ENCODE measurements around the gene FAM118B.

FAM118B gene

GRCh38 chr11:126186025-126186698 is 25.4 kb upstream of the FAM118B start:
- Histone ChIP-seq H3K4me1 (no peaks in the 10 kb centered on the region), H3K4me3 (ENCODE audit: low read depth, low read length) (no peak overlapping the region), H3K9ac (no peak overlapping the region), H3K79me2 (no peaks in the 10 kb centered on the region), H3K27ac (no peak overlapping the region), H3K9me3 (ENCODE audit: control insufficient read depth, low read length) (no peaks in the 10 kb centered on the region), H3K4me2 (ENCODE audit: low read length) (no peak overlapping the region), H3K36me3 (ENCODE audit: control insufficient read depth, insufficient read depth, low read length) (no peaks in the 10 kb centered on the region), H3K27me3 (ENCODE audit: control insufficient read depth, insufficient read depth, low read length) (no peaks in the 10 kb centered on the region), H2AFZ (no peak overlapping the region)
- TF ChIP-seq CTCF (IDR thresholded peaks at IDR 0.05) = no peak

GRCh38 chr11:126186708-126187529 is 24.7 kb upstream of the FAM118B start:
- no peak overlapping the region for H3K4me3 ChIP-seq (ENCODE audit: low read depth, low read length)
- no peaks in the 10 kb centered on the region for H3K36me3 ChIP-seq (ENCODE audit: control insufficient read depth, insufficient read depth, low read length)
- no peaks in the 10 kb centered on the region for H3K79me2 ChIP-seq
- TF ChIP-seq CTCF (IDR thresholded peaks at IDR 0.05) = no peak
- H2AFZ ChIP-seq = no peak overlapping the region
- no peak overlapping the region for H3K9ac ChIP-seq
- no peaks in the 10 kb centered on the region for H3K9me3 ChIP-seq (ENCODE audit: control insufficient read depth, low read length)
- H3K4me1 ChIP-seq = no peaks in the 10 kb centered on the region
- H3K4me2 ChIP-seq (ENCODE audit: low read length) = no peak overlapping the region
- H3K27ac ChIP-seq = no peak overlapping the region
- no peaks in the 10 kb centered on the region for H3K27me3 ChIP-seq (ENCODE audit: control insufficient read depth, insufficient read depth, low read length)

- no peak overlapping the region for H3K27ac ChIP-seq
Measured at GRCh38 chr11:126188332-126189108, 23.1 kb upstream of the FAM118B start.

More at GRCh38 chr11:126188332-126189108, 23.1 kb upstream of the FAM118B start:
- no peak overlapping the region for H3K4me3 ChIP-seq (ENCODE audit: low read depth, low read length)
- no peaks in the 10 kb centered on the region for H3K27me3 ChIP-seq (ENCODE audit: control insufficient read depth, insufficient read depth, low read length)
- H3K9ac ChIP-seq = no peak overlapping the region
- H3K4me2 ChIP-seq (ENCODE audit: low read length) = no peak overlapping the region
- no peaks in the 10 kb centered on the region for H3K36me3 ChIP-seq (ENCODE audit: control insufficient read depth, insufficient read depth, low read length)
- TF ChIP-seq CTCF (IDR thresholded peaks at IDR 0.05) = no peak
- no peaks in the 10 kb centered on the region for H3K9me3 ChIP-seq (ENCODE audit: control insufficient read depth, low read length)
- no peaks in the 10 kb centered on the region for H3K79me2 ChIP-seq
- H2AFZ ChIP-seq = no peak overlapping the region
- no peaks in the 10 kb centered on the region for H3K4me1 ChIP-seq

Measured in parathyroid adenoma (tissue), 2 donors.